ENCODE measurements around the gene KCNMA1.

- TF ChIP-seq CTCF (IDR thresholded peaks at IDR 0.05) (no peak), POLR2A (IDR thresholded peaks at IDR 0.05) (no peak)
Observed at GRCh38 chr10:77351386-77351785, 286.2 kb downstream of the KCNMA1 start.
